Right lobe of liver (tissue), 4 donors: Measurements from ENCODE around the gene ACSS1.

Experiments used
- CTCF ChIP-seq, 4 donors: fragments of 200-600 bp in 3 of 4; fragments of 450-650 bp in 1 of 4; IDR thresholded peaks; one replicate each; pipeline versions ENCODE4 v1.5.1 to v1.8.0; 2016 to 2022; ENCODE audit warnings: antibody characterized with exemption in 4 of 4, mild to moderate bottlenecking in 2 of 4
- POLR2A ChIP-seq: fragments of 450-650 bp; IDR thresholded peaks from one replicate; pipeline ENCODE4 v1.6.1; 2017; ENCODE audit warnings: antibody characterized with exemption, mild to moderate bottlenecking
- donor health status: DM: no; HTN: no; CAD: no.
- donor health status: DM: no; HTN: no; CAD: no.
- donor health status: DM: no; HTN: yes; CAD: no.

GRCh38 chr20:24971376-24972101 lies 86.4 kb downstream of the ACSS1 start:
- no peak for TF ChIP-seq POLR2A
- no peak for TF ChIP-seq CTCF (IDR thresholded peaks at IDR 0.05)
